LNCAP (cell line): ENCODE data around the gene DGKG.

ENCODE experiments used
- TF ChIP-seq, protein P1 (sequence below): fragments of 450-650 bp; IDR thresholded peaks from 2 replicates; pipeline ENCODE4 v1.5.1; 2017; ENCODE audit warnings: mild to moderate bottlenecking

The DGKG gene

DNA sequence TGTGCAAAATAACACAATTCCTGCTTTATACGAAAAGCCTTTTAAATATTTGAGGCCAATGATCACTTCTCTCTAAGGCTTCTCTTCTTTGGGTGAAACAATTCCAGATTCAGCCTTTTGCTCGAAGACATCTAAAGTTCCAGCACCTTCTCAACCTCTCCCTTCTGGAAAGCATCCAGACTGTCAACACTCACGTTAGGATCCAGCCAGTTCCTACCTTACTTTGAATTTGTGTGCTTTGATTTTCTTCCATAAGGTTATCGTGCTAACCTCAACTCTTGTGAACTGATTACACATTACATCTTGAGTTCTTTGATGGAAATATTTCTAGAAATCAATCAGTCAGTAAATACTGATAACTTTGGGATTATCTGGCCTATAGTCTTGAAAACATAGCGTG, 127.9 kb downstream of the DGKG start:
- TF ChIP-seq, protein P1, sequence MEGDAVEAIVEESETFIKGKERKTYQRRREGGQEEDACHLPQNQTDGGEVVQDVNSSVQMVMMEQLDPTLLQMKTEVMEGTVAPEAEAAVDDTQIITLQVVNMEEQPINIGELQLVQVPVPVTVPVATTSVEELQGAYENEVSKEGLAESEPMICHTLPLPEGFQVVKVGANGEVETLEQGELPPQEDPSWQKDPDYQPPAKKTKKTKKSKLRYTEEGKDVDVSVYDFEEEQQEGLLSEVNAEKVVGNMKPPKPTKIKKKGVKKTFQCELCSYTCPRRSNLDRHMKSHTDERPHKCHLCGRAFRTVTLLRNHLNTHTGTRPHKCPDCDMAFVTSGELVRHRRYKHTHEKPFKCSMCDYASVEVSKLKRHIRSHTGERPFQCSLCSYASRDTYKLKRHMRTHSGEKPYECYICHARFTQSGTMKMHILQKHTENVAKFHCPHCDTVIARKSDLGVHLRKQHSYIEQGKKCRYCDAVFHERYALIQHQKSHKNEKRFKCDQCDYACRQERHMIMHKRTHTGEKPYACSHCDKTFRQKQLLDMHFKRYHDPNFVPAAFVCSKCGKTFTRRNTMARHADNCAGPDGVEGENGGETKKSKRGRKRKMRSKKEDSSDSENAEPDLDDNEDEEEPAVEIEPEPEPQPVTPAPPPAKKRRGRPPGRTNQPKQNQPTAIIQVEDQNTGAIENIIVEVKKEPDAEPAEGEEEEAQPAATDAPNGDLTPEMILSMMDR = no peak

GRCh38 chr3:186226482-186226881, 135.6 kb downstream of the DGKG start:
- TF ChIP-seq, protein P1 = no peak

- TF ChIP-seq, protein P1 = no peak
Measured at GRCh38 chr3:186225603-186226002, 136.4 kb downstream of the DGKG start.

GRCh38 chr3:186224041-186224610, 137.9 kb downstream of the DGKG start:
- TF ChIP-seq, protein P1 = no peak

DNA sequence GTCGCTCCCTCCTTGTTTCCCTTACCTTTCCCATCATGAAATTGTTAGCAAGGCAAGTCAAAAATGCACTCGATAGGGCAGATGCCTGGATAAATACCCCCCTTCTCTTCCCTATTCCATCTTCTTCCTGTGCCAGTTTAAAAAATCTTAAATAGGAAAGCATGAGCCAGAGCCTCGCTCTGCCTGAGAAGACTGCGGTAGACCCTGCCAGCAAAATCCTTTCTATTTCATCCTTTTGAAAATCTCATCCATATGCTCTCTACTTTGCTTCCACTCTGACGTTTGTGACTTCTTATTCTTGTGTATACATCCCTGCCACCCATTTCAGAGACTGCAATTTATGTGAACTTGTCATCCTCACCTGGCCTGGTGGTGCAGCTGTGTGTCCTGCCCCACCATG, 138.6 kb downstream of the DGKG start:
- TF ChIP-seq, protein P1 = no peak

DNA sequence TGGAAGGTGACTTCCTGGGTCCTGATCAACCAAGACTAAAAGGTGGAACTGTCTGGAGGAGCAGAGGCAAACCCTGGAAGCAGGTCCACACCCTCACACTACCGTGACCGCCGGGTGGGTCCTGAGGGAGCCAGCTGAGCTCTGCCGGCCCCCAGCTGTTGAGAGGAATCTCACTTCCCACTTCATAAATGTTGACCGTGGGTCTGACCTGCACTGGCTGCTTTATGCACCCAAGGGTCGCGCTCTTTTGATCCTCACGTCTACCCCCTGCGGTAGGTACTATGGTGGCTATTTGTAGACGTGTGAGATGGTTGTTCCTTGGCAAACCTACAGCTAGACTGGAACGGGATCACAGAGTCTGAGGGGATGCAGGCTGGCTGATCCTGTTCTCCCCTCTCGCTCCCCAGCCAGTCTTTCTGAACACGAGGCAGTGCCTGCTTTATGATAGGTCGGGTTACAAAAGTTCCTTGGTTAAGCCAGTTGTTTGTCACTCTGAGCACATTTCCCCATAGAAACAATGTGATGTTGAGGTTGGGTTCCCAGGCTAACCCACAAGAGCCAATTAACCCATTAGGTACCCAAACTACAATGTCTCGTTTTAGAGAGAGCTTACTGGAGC, 140.2 kb downstream of the DGKG start:
- TF ChIP-seq, protein P1 = no peak

DNA sequence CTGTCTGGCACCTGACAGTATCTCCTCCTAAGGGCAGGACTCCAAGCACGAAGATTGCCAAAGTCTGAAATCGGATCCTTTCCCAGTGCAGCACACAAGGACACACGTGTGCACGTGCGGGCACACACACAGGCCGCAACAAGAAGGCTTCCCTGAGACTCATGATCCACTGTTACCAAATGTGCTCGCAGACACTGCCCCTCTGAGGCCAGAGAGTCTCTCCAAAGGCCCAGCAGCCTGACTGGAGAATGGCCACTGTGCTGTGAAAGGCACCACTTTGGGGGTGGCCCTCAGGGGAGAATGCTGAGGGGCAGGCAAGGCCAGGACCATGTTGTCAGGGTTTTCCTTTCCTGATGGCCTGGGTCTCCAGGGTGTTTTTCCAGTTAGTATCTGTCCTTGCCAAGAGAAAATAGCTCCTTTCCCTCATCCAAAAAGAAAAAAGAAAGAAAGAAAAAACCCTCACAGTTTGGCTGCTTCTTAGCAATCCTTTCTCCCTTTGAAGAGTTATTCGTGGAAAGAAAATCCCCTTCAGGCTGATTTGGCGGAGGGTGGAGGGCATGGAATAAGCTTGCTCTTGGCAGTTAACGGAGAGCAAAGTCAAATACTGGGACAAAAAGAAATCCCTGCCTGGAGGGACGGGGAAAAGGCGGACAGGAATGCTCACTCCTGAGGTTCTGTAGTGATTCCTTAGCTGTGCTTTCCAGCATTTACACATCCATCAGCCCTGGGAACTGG, 141.0 kb downstream of the DGKG start:
- TF ChIP-seq, protein P1 = no peak
